H1 (cell line): Measurements from ENCODE around the gene USH1C. TPM values are rescaled to one million over a fixed set of nuclear protein-coding genes. Genes with fewer than 3 reads are reported as not detected.

Source experiments
- EP300 ChIP-seq, 2 experiments: IDR thresholded peaks; 1 replicate in 1 of 2; 2 replicates in 1 of 2; pipeline ENCODE4 v1.6.1; 2011 to 2012; ENCODE audit warnings: low read depth in 2 of 2, low read length in 2 of 2, mild to moderate bottlenecking in 2 of 2, borderline replicate concordance in 1 of 2, inconsistent platforms in 1 of 2, moderate library complexity in 1 of 2
- TCF12 ChIP-seq: IDR thresholded peaks from 2 replicates; pipeline ENCODE4 v1.6.1; 2011; ENCODE audit warnings: low read depth, mild to moderate bottlenecking, low read length
- polyA plus RNA-seq, 7 experiments: library from polyadenylated mRNA; depleted of rRNA in 3 of 7; stranded (reverse) in 5 of 7; unstranded in 2 of 7; fragments of >200 nt in 5 of 7; fragments of 200-250 nt in 2 of 7; gene quantifications; 1 replicate in 5 of 7; 2 replicates in 1 of 7; 4 replicates in 1 of 7; pipeline versions ENCODE4 v1.2.1 to v1.2.3, GENCODE V29; 2011 to 2013; ENCODE audit warnings: missing spikeins in 2 of 7, mixed read lengths in 2 of 7
- total RNA-seq: library from RNA; stranded (reverse); fragmentation: NEBNext Ultra II Directional; extraction: Animal tissue kit (Norgen Biotek cat#: 25700); gene quantifications from 2 replicates; pipeline ENCODE4 v1.2.1, GENCODE V29; 2021

USH1C gene
- total and polyA plus RNA-seq, 2 of the 8 experiments (the other 6 are each of a cell fraction or from before 2014, with no cell fraction given), result 1.3 to 1.6 TPM

- TF ChIP-seq EP300 (IDR thresholded peaks at IDR 0.05; ENCODE audit: borderline replicate concordance in 1 of 2, low read depth in 2 of 2, low read length in 2 of 2) (no peak), TCF12 (no peak)
Measured at GRCh38 chr11:17518366-17518765, 25.9 kb downstream of the USH1C start (continued).
